HG02884 (cell line): ENCODE results near the gene ATL1.
A peak's percentile ranks its signal among the peaks of the same experiment; 100 is the strongest.
"Not testable (repeated sequence)": the region's sequence is repeated elsewhere in the genome, so short reads cannot be mapped to it uniquely, and the experiment has no call there.

Experiments
- ATAC-seq: cut with Tn5 transposase; IDR thresholded peaks from one replicate; pipeline ENCODE4 v1.9.1; 2021; ENCODE audit warnings: mild to moderate bottlenecking, moderate library complexity; ENCODE audit not compliant: unreplicated experiment

The ATL1 gene

DNA sequence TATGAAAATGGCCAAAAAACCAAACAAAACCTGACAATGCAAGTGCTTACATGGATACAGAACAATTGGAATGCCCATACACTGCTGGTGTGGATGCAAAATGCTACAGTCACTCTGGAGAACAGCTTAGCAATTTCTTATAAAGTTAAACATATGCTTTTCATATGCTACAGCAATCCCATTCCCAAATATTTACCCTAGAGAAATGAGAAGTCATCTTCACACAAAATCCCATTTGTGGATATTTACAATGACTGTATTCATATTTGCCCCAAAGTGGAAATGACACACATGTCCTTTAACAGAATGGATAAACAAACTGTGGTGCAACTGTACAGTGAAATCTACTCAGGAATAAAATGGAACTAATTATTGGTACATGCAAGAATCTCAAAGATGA lies 87.8 kb downstream of the ATL1 start:
- ATAC-seq, result no peak

DNA sequence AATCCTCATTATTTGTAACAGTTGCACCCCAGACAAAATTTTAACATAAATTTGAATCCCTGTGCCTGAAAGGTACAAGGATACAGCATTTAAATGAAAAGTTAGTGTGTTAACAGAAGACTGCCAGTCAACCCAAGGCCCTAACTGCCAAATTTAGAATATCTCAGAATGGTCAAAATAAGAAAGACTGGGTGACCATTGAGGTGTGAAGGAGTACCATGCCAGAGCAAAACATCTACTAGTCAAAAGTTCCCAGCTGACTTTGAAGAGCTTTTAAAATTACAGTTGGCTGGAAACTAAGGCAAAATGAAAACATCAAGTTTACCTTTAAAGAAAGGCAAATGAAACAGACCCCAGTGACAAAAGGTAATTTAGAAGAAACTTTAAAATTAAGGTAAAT lies 89.7 kb downstream of the ATL1 start:
- peak; percentile 37 for ATAC-seq

DNA sequence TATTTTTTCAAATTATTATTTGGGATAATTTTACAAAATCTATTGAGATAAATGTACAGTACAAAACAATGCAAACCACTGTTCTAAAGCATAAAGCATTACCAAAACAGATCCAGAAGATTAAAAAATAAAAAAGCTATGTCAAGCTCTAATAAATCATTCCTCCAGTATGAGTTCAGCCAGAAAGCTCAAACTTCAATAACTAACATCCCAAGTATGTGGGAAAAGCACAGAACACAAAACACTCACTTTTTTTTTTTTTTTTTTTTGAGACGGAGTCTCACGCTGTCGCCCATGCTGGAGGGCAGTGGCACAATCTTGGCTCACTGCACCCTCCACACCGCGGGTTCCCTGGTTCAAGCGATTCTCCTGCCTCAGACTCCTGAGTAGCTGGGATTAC lies 96.8 kb downstream of the ATL1 start:
- no peak for ATAC-seq

DNA sequence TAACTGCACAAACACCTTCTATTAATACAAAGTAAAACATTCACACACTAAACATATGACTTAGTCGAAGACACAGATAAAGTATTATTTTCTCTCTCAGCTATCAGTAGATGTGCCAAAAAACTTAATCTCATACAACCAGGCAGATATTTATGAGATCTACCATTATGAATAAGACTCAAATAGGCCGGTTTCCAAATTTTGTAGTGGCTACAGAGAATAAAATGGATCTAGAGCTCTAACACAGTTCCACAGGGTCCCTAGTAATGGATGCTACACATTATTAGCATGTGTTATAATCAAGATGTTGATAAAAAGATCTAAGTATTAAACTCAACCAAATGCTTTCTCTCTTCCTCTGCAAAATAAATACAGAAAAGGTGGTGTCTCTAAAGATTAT lies 97.8 kb downstream of the ATL1 start:
- ATAC-seq, result no peak

DNA sequence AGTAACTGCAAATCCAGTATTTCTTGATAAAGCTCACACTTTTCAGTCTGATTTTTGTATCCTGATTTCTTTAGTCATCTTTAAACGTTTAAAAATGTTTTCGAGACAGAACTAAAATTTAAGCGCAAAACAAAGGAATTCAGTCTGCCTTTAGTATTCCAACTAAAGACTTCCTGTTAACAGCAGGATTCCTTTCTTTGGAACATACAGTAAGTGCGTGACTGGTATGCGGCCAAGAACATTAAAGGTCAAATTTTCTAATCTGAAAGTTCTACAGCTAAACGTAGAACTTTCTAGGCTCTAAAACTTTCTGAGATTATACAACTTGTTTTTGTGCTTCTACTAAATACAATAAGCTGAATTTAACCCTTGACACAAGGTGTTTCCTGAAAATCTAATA lies 98.3 kb downstream of the ATL1 start:
- ATAC-seq, result no peak

DNA sequence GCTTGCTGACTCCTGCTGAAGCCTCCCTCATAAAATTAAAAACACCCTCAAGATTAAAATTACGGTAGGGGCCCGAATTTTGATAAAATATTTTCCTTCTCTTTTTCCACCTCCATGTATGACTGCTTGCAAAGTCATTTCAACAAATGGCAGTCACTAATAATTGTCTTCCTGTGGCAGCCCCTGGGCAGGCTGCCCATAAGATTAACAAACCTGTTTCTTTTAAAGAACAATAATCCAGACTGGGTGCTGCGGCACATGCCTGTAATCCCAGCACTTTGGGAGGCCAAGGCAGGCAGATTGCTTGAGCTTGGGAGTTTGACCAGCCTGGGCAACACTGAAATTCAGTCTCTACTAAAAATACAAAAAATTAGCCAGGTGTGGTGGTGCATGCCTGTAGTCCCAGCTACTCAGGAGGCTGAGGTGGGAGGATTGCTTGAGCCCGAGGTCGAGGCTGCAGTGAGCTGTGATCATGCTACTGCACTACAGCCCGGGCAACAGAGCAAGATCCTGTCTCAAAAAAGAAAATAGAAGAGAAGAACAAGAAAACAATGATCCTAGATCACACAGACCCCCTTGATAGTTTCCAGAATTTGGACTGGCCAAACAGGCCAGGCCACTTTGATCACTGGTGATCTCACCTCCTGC lies 99.5 kb downstream of the ATL1 start:
- ATAC-seq, result no peak

DNA sequence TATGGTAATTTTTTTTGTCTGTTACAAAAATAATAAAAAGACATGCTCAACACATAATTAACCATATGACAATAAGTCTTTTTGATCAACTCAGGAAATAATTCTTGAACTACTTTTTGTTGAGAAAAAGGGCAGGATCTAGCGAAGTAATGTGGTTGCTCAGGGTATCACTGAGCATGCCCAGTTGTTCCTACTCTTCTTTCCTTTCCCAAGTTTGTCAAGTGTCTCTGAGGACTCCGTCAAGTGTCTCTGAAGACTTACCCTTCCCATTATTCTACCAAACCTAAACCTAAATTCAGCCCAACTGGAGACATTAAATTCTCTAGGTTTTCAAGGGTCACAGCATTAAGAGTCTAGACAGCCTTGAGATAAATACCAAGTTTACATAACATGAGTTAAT lies 104.6 kb downstream of the ATL1 start:
- ATAC-seq, result not testable (repeated sequence)

DNA sequence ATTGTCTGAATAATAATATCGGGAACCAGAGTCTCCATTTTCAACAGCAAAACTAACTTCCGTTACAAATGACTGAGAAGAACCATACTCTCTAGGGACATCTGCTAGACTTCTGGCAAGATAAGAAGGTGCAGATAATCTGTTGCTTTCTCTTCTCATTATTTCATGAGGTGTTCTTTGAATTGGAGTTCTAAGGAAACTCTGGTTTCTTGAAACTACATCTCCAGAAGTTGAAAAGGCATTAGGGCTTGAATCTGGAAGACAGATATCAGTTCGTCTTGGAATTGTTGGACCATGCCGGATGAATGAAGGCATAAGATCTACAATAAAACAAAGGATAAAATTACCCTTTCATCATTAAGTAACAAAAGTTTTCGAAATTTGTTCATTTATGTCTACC lies 105.4 kb downstream of the ATL1 start:
- ATAC-seq, result not testable (repeated sequence)

DNA sequence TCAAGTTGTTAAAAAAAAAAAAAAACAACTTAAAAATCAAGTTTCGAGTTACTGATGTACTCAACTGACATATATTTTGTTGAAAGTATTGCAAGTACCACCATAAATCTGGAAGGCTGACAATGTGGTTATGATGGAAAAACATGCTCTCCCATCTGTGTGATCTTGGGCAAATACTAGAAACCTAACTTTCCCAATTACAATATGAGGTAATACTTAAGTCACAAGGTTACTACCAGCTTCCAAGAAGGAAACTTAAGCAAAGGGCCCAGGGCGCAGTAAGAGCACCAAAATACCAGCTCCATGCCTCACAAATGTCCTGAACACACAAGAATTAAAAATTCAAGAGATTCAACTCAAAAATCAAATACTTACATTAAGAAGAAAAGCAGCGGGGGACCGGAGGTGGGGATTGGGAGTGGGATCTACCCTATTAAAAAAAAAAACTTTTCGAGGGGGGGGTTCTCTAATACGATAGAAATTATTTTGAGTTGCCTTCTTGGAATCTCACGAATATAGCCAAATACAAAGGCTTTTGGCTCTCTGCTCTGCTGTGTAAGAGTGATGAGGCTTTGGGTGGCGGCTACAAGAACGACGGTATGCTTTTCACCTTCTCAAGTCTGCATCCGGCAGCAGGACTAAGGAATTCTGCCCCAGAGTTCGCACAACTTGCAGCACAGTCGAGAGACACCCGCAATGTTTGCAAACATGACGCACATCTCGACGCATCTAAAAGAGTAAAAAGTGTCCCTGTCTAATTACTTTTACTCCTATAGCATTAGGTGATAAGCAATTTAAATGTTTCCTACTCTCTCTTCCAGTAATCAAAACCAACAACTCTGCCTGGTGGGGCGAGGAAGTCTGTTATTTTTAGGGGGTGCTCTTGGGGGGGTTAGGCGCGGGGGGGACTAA lies 107.1 kb downstream of the ATL1 start:
- ATAC-seq, result no peak

DNA sequence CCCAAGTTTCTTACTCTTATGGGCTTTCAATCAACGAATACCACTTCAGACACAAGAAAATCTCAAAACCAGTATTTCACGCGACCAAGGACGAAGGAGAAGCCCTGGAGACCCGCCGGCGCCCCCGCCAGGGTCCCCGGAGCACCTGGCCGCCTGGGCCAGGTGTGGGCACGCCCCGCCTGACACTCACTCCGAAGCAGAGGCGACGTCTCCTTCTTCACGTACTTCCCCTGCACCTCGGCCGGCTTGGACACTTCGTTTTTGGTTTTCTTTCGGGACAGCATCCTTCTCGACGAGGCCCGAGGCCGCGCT lies 107.7 kb downstream of the ATL1 start:
- ATAC-seq, result peak; percentile 42

DNA sequence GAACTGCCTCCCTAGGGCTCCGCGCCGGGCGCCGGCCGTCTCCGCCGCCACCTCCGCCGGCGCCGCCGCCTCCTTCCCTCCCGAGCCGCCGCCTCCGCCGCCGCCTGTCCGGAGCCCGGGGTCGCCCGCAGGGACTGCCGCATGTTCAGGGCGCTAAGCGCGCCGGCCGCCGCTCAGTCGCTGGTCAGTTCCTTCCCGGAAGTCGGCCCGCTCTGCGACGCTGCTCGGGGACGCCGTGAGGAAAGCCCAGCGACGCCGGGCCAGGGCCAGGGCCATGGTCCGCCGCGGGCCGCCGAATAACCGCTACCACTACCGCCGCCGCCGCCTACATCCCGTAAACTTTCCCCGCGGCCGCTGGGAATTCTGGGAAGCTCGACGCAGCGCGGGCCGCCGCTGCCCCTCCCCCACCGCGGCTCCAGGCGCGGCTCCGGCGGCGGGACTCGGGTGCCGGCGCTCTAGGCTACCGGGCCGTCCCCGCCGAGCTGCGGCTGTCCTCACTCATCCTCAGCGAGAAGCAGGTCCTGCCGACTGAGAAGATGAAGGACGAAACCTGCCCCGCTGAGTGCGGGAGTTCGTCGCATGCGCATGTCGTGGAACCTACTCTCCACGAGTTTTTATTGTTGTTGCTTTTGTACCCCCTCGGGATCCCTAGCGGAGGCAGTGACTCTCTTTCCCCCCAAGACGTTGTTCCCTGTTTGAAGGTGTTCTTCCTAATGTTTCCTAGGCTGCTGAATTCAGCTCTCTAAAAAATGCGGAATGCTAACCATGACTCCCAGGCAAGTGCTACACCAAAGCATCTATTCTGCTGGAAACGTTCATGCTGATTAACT lies 108.3 kb downstream of the ATL1 start, which contains the start of gene SAV1:
SAV1 (minus strand) TSS at position 311 of the 830 bp plus-strand sequence. CDS start 339 bp downstream, outside the sequence.
- ATAC-seq, result peak; percentile 46

DNA sequence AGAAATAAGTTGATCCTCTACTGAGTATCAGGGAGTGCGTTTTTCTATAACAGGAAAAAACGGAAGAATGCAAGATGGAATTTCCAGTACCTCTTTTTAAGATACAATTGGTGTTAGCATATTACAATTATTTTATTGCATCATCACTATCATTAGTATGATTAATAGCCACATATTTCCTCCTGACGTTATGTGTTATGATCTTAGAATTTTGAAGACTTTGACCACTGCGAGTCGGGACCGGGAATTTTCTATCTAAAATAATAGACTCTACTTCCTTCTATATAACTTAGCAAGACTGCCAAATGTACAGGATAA lies 108.8 kb downstream of the ATL1 start:
- ATAC-seq, result no peak

DNA sequence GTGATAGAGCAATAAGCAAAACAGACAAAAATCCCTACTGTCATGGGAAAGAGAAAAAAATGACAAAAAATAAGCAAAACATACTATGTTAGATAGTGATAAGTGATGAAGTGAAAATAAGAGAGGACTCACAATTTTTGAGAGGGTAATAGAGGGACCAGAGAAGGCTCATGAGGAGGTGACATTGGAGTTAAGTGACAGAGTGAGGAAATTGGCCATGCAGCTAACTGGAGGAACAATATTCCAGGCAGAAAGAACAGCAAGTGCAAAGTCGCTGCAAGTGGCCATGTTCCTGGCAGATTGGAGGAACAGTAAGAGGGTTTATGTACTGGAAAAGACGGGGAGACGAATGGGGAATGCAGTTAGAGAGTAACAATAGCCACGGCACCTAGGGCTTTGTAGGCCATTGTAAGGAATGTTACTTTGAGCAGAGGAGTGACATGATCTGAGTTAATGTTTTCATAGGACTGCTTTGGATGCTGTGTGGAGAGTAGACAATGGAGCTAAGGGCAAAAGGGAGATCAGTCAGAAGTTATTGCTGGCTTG lies 109.6 kb downstream of the ATL1 start:
- no peak for ATAC-seq

DNA sequence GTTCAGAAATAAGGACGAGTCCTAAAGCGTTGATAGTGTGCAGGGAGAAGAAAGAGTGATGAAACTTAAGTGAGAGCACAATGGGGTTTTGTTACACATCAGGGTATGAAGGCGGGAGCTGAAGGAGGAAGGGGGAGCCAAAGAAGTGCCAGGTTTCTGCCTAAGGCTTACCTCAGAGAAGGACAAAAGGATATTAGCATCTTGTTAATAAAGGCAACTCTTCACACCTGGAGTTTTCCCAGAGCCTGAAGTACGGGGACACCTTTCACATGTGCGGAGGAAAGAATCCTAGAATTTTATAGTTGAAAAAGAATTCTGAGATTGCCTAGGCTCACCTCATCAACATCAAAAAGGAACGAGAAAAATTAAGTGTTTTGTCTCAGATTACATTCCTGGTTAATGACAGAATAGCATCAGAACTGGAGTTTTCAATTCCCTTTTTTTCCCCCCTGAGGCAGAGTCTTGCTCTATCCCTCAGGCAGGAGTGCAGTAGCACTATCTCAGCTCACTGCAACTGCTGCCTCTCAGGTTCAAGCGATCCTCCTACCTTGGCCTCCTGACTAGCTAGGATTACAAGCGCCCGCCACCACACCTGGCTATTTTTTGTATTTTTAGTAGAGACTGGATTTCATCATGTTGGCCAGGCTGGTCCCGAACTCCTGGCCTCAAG lies 110.4 kb downstream of the ATL1 start:
- ATAC-seq, result no peak

DNA sequence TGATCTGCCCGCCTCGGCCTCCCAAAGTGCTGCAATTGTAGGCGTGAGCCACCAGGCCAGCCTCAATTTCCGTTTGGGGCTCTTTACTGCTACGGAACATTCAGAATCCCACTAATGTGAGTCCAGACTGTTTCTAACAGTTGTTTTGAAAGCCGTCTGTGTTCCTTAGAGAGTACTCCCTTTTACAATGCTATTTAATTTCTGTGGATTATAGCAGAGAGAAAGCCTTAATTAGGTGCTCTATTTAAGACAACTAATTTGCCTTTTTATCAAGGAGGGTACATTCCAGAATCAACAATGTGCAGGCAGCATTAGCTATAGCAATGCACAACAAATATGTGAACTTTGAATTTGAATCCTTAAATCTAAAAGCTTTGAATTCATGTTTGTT lies 110.9 kb downstream of the ATL1 start:
- no peak for ATAC-seq

DNA sequence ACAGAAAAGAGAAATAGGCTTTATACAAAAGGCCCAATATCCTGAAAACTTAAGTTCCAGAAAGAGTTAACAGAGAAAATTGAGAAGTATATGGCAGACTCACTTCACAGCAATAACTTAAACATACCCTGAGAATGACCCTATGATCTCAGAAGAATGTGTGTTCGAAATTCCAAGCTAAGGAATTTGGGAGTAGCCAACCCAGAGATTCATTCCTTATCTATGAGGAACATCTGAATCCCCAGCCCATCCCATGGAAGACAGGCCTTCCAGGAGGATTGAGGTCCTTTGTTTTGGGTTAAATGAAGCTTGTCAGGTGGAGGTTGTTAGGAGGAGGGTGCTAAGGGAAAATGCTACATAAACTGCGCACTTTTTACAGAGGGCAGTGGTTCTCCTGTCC lies 115.7 kb downstream of the ATL1 start:
- ATAC-seq, result no peak

DNA sequence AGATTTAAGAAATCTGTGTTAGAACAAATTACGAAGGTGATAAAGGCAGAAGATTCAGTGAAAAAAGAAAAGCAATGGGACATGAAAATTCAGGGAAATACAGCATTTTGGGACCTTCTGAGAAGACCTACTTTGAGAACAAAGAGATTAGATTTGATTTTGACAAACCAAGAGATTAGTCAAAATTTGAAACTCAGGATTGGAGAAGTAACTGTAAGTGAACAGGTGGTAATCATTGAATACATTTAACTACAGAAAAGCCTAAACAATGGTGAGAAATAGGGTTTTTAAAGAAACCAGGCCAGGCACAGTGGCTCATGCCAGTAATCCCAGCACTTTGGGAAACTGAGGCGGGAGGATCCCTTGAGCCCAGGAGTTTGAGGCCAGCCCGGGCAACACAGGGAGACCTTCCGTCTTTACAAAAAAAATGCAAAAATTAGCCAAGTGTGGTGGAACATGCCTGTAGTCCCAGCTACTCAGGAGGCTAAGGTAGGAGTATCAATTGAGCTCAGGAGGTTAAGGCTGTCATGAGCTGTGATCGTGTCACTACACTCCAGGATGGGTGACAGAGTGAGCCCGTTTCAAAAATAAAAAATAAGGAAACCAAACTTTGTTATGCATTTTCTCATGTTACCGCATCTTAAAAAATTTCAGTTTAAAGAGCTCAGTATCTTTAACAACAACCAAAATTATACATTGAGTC lies 117.0 kb downstream of the ATL1 start:
- peak; percentile 43 for ATAC-seq

DNA sequence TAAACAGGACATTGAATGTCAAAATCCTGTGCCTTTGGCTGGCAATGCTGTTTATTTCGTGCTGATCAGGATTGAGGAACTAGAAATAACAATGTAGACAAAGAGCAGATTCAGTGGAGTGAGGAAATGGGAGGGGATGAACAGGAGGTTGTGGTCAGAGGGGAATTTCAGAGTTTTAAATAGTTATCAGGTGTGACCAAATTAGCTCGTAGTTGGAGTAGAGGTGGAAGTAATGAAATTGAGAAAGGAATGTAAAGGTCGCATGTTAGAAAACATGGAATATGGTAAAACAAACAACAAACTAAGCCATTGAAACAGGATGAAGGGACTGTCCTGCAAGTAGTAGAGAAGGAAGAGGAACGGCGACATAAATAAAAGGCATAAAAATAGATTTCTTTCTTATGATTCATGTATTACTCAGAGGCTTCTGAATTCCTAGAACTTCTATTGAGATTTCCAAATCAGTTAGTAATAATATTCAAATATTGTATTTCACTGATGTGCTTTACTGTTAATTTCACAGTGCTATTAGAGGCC lies 117.7 kb downstream of the ATL1 start:
- peak; percentile 70 for ATAC-seq

DNA sequence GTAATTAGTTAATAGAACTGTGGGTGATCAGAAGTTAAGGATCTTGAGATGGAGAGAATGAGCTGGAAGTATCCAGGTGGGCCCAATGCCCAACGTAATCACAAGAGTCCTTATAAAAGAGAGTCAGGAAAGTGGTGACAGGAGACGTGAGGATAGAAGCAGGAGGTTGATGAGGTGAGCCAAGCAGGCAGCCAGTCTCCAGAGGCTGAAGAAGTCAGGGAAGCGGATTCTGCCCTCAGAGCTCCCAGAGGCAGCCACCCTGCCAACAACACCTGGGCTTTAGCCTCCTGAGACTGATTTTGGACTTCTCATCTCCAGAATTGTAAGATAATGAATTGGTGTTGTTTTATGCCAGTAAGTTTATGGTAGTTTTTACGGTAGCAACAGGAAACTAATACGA lies 118.2 kb downstream of the ATL1 start:
- ATAC-seq, result no peak

DNA sequence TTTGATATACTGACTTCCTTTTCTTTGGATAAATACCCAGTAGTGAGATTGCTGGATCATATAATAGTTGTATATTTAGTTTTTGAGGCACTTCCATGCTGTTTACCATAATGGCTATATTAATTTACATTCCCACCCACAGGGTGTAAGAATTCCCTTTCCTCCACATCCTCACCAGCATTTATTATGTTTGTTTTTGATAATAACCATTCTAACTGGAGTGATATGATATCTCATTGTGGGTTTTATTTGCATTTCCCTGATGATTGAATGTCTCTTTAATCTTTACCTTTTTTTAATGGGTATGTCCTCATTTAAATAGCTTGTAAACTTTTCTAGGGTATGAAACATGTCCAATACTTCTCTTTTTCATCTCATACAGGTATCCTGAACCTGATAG lies 119.7 kb downstream of the ATL1 start:
- ATAC-seq, result no peak
